ENCODE measurements around the gene MLST8.
"Not testable (repeated sequence)": the region's sequence is repeated elsewhere in the genome, so short reads cannot be mapped to it uniquely, and the experiment has no call there.

MLST8 gene

DNA sequence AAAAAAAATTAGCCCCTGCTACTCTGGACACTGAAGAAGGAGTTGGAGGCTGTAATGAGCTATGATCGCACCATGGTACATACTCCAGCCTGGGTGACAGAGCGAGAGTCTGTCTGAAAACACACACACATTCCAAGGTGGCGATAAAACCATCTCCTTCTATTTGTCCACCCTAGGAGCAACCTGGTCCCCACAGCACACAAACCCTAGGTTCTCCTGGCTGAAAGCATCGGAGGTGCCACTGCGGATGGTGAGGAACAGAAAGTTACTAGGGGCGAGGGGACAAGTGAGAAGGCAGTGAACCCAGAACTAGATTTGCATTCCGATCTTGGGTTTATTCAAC lies 47.5 kb downstream of the MLST8 start:
- FAIRE-seq, result no peak

- FAIRE-seq, result no peak
Measured at GRCh38 chr16:2253293-2253692, 48.0 kb downstream of the MLST8 start.

- no peak for FAIRE-seq
Measured at GRCh38 chr16:2256531-2257140, 51.4 kb downstream of the MLST8 start.

GRCh38 chr16:2257726-2258125 lies 52.5 kb downstream of the MLST8 start:
- no peak for FAIRE-seq

DNA sequence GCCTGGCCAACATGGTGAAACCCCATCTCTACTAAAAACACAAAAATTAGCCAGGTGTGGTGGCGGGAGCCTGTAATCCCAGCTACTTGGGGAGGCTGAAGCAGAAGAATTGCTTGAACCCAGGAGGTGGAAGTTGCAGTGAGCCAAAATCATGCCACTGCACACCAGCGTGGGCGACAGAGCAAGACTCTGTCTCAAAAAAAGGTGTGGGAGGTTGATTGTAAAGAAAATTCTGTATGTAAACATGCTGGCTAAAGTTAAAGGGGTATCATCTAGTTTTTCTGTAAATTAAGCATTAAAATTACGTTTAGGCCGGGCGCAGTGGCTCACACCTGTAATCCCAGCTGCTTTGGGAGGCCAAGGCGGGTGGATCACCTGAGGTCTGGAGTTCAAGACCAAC lies 53.3 kb downstream of the MLST8 start:
- FAIRE-seq, result not testable (repeated sequence)

Measured in TTC549 (cell line).